Measurements from ENCODE around the gene XAB2.
"Not testable (repeated sequence)": the region's sequence is repeated elsewhere in the genome, so short reads cannot be mapped to it uniquely, and the experiment has no call there.

The XAB2 gene

GRCh38 chr19:7648265-7649014 is 19.1 kb upstream of the XAB2 start:
- no peak for DNase-seq

GRCh38 chr19:7647156-7647555 is 17.8 kb upstream of the XAB2 start:
- DNase-seq, result no peak

- no peak for DNase-seq
Measured at GRCh38 chr19:7646426-7646700, 17.0 kb upstream of the XAB2 start.

- DNase-seq, result no peak
Measured at GRCh38 chr19:7645656-7646425, 16.5 kb upstream of the XAB2 start.

GRCh38 chr19:7645163-7645562 is 15.8 kb upstream of the XAB2 start:
- no peak for DNase-seq

GRCh38 chr19:7644550-7644877 is 15.2 kb upstream of the XAB2 start:
- DNase-seq, result no peak

- DNase-seq, result not testable (repeated sequence)
Measured at GRCh38 chr19:7643629-7644549, 14.5 kb upstream of the XAB2 start.

GRCh38 chr19:7643031-7643415 is 13.7 kb upstream of the XAB2 start:
- DNase-seq, result no peak

- DNase-seq, result no peak
Measured at GRCh38 chr19:7642295-7643030, 13.1 kb upstream of the XAB2 start.

GRCh38 chr19:7641290-7642276 is 12.2 kb upstream of the XAB2 start:
- no peak for DNase-seq

GRCh38 chr19:7640803-7641202 is 11.5 kb upstream of the XAB2 start:
- DNase-seq, result no peak

- DNase-seq, result no peak
Measured at GRCh38 chr19:7639863-7640348, 10.6 kb upstream of the XAB2 start.

GRCh38 chr19:7638802-7639465 is 9.6 kb upstream of the XAB2 start:
- no peak for DNase-seq

GRCh38 chr19:7637374-7638256 is 8.3 kb upstream of the XAB2 start:
- DNase-seq, result no peak

- peak; percentile 47 for DNase-seq
Measured at GRCh38 chr19:7636691-7637373, 7.5 kb upstream of the XAB2 start, which contains the start of gene STXBP2. TSS of gene STXBP2 (plus strand) at chr19:7637110. CDS start at chr19:7637150, 40 bp downstream.

- DNase-seq, result no peak
Measured at GRCh38 chr19:7636317-7636690, 7.0 kb upstream of the XAB2 start.

- no peak for DNase-seq
Measured at GRCh38 chr19:7635670-7636069, 6.3 kb upstream of the XAB2 start.

GRCh38 chr19:7633698-7634097 is 4.4 kb upstream of the XAB2 start, which contains the start of gene PCP2:
TSS of gene PCP2 (minus strand) at chr19:7633719. CDS start at chr19:7633457, 262 bp downstream.
- no peak for DNase-seq

All from NCI-H748 treated with DMSO at 0.1 percent for 48 hours (cell line).